ENCODE data around the gene NUMBL. TPM values are rescaled to one million over a fixed set of nuclear protein-coding genes. Genes with fewer than 3 reads are reported as not detected.
"Not testable (repeated sequence)": the region's sequence is repeated elsewhere in the genome, so short reads cannot be mapped to it uniquely, and the experiment has no call there.

Gene NUMBL
- total and polyA plus RNA-seq, 2 experiments from 2014 or later: 33.4 to 35.1 TPM

- no peak for DNase-seq
- TF ChIP-seq EZH2phosphoT487 (IDR thresholded peaks at IDR 0.05; ENCODE audit: insufficient read depth, low read depth) (no peak), EZH2 (IDR thresholded peaks at IDR 0.05; ENCODE audit: insufficient read depth, poor library complexity, severe bottlenecking) (no peak)
- no peaks in the 10 kb centered on the region for H3K9me3 ChIP-seq (ENCODE audit: low read depth)
- H3K27ac ChIP-seq: no peak overlapping the region
- H3K9me2 ChIP-seq (ENCODE audit: insufficient read depth): no peaks in the 10 kb centered on the region
- H3K79me2 ChIP-seq (ENCODE audit: insufficient read depth): no peaks in the 10 kb centered on the region
- no peaks in the 10 kb centered on the region for H3K27me3 ChIP-seq (replicated peaks; ENCODE audit: insufficient read depth)
- in situ Hi-C loops (cut with MboI): no loop called here
- H4K20me1 ChIP-seq (ENCODE audit: insufficient read depth): no peaks in the 10 kb centered on the region
- H2AFZ ChIP-seq: no peak overlapping the region
- no peaks in the 10 kb centered on the region; the same call in 1 of the 2 replicates for H3K36me3 ChIP-seq (ENCODE audit: low read depth)
- no peak overlapping the region for H3K4me2 ChIP-seq (ENCODE audit: unreplicated experiment)
- H3K4me1 ChIP-seq (ENCODE audit: insufficient read depth): no peaks in the 10 kb centered on the region
- WGBS, 2 experiments (ENCODE audit: low coverage in 1 of 2, low lambda C conversion rate in 2 of 2, missing lambda C conversion rate in 2 of 2): 95 to 96% methylated on average over 22 to 24 of the region's 24 CpGs
- 0 out of 2 replicates have a peak, but pooled peaks cover 13% of the 10 kb centered on the region for H3F3A ChIP-seq (ENCODE audit: insufficient read depth)
- H3K9ac ChIP-seq: no peak overlapping the region
- H3K4me3 ChIP-seq: no peak overlapping the region
Measured at GRCh38 chr19:40626918-40627317, 63.5 kb downstream of the NUMBL start.

DNA sequence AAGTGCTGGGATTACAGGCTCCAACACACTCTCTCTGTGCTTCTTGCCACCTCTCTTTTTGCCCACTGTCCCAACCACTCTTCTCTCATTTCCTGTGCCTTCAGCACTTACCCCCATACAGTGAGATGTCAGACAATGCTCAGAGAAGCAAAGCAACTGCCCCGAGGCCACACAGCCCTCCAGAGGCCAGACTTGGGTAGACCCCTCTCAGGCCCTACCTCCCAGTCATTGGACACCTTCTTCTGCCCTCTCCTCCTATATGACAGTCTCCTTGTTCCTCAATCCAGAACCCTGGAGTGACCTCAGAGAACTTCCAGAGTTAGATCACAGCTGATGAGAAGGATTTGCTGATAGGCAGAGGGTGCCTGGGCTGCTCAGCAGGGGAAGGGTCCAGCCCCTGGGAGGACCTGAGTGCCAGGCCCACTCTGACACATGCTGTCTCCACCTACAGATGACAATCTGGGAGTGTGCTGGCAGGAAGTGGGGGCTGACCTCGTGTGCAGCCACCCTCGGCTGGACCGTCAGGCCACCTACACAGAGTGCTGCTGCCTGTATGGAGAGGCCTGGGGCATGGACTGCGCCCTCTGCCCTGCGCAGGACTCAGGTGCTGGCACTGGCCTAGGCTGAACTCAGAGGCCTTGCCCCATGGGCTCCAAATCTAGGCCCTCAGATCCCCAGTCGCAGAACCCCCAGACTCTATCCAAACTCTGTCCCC is 64.9 kb downstream of the NUMBL start:
- Histone ChIP-seq H3K9me3 (ENCODE audit: low read depth) (no peaks in the 10 kb centered on the region), H3K4me1 (ENCODE audit: insufficient read depth) (no peaks in the 10 kb centered on the region), H4K20me1 (ENCODE audit: insufficient read depth) (no peaks in the 10 kb centered on the region), H3K36me3 (ENCODE audit: low read depth) (no peaks in the 10 kb centered on the region; the same call in 1 of the 2 replicates), H3F3A (ENCODE audit: insufficient read depth) (no peaks in the 10 kb centered on the region), H3K4me3 (no peak overlapping the region), H3K79me2 (ENCODE audit: insufficient read depth) (no peaks in the 10 kb centered on the region), H3K27me3 (replicated peaks; ENCODE audit: insufficient read depth) (no peaks in the 10 kb centered on the region), H2AFZ (no peak overlapping the region), H3K4me2 (ENCODE audit: unreplicated experiment) (no peak overlapping the region), H3K9me2 (ENCODE audit: insufficient read depth) (no peaks in the 10 kb centered on the region), H3K9ac (no peak overlapping the region), H3K27ac (no peak overlapping the region)
- no peak for DNase-seq
- TF ChIP-seq EZH2phosphoT487 (IDR thresholded peaks at IDR 0.05; ENCODE audit: insufficient read depth, low read depth) (no peak), EZH2 (IDR thresholded peaks at IDR 0.05; ENCODE audit: insufficient read depth, poor library complexity, severe bottlenecking) (no peak)
- WGBS, 2 experiments (ENCODE audit: low coverage in 1 of 2, low lambda C conversion rate in 2 of 2, missing lambda C conversion rate in 2 of 2): 66 to 75% methylated on average over 7 of the region's 7 CpGs
- in situ Hi-C loops (cut with MboI): no loop called here

GRCh38 chr19:40624369-40625153 is 65.9 kb downstream of the NUMBL start:
- in situ Hi-C loops (cut with MboI); H3F3A ChIP-seq (ENCODE audit: insufficient read depth); H3K79me2 ChIP-seq (ENCODE audit: insufficient read depth); H3K4me2 ChIP-seq (ENCODE audit: unreplicated experiment); H4K20me1 ChIP-seq (ENCODE audit: insufficient read depth); H3K36me3 ChIP-seq (ENCODE audit: low read depth); H3K9me2 ChIP-seq (ENCODE audit: insufficient read depth); H3K27ac ChIP-seq; H3K4me1 ChIP-seq (ENCODE audit: insufficient read depth); H3K9me3 ChIP-seq (ENCODE audit: low read depth); H3K4me3 ChIP-seq; H3K9ac ChIP-seq; H3K27me3 ChIP-seq (replicated peaks; ENCODE audit: insufficient read depth); DNase-seq; H2AFZ ChIP-seq: not testable (repeated sequence)
- WGBS, 2 experiments (ENCODE audit: low coverage in 1 of 2, low lambda C conversion rate in 2 of 2, missing lambda C conversion rate in 2 of 2): 87 to 89% methylated on average over 14 of the region's 14 CpGs

DNA sequence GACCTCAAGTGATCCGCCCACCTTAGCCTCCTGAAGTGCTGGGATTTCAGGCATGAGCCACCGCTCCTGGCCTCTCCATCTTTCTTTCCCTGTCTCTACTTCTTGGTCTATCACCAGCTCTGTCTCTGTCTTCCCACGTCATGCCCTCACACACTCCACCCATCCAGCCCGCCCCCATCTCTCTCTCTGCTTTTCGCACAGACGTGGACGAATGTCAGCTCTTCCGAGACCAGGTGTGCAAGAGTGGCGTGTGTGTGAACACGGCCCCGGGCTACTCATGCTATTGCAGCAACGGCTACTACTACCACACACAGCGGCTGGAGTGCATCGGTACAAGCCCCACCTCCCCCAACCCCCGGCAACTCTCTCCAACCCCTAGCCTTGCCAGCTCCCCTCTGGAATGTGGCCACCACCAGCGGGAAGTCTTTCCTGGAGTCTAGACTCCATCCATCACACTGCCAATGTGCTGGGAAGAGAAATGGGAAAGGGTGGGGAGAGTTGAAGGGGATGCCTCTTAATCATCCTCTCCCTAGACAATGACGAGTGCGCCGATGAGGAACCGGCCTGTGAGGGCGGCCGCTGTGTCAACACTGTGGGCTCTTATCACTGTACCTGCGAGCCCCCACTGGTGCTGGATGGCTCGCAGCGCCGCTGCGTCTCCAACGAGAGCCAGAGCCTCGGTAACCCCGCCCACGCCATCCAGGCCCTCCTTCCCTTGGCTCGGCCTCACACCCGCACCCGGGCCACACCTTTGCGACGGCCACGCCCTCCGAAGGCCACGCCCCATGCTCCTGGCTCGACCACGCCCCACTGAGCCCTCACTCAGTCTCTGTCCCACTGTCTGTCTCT is 66.8 kb downstream of the NUMBL start:
- no peaks in the 10 kb centered on the region for H4K20me1 ChIP-seq (ENCODE audit: insufficient read depth)
- no peaks in the 10 kb centered on the region for H3K36me3 ChIP-seq (ENCODE audit: low read depth)
- H3K9ac ChIP-seq: no peak overlapping the region
- no peaks in the 10 kb centered on the region for H3F3A ChIP-seq (ENCODE audit: insufficient read depth)
- no peak overlapping the region for H3K4me2 ChIP-seq (ENCODE audit: unreplicated experiment)
- in situ Hi-C loops (cut with MboI): no loop called here
- no peak overlapping the region for H3K4me3 ChIP-seq
- no peak overlapping the region for H3K27ac ChIP-seq
- H3K9me2 ChIP-seq (ENCODE audit: insufficient read depth): no peaks in the 10 kb centered on the region
- TF ChIP-seq EZH2phosphoT487 (IDR thresholded peaks at IDR 0.05; ENCODE audit: insufficient read depth, low read depth): no peak
- no peak for TF ChIP-seq EZH2 (IDR thresholded peaks at IDR 0.05; ENCODE audit: insufficient read depth, poor library complexity, severe bottlenecking)
- H3K4me1 ChIP-seq (ENCODE audit: insufficient read depth): no peaks in the 10 kb centered on the region
- no peaks in the 10 kb centered on the region for H3K79me2 ChIP-seq (ENCODE audit: insufficient read depth)
- H3K9me3 ChIP-seq (ENCODE audit: low read depth): no peaks in the 10 kb centered on the region
- no peak overlapping the region for H2AFZ ChIP-seq
- WGBS, 2 experiments (ENCODE audit: low coverage in 1 of 2, low lambda C conversion rate in 2 of 2, missing lambda C conversion rate in 2 of 2): 71% methylated on average over 38 to 41 of the region's 41 CpGs
- no peak for DNase-seq
- H3K27me3 ChIP-seq (replicated peaks; ENCODE audit: insufficient read depth): no peaks in the 10 kb centered on the region

Measured in GM23248 (cell line).